ENCODE data around the gene NDUFB6.

Gene NDUFB6

GRCh38 chr9:32523910-32524309, 49.0 kb downstream of the NDUFB6 start:
- no peak for DNase-seq
- TF ChIP-seq GATA1 (IDR thresholded peaks at IDR 0.05; ENCODE audit: low read depth, low read length) (no peak), POLR2A (IDR thresholded peaks at IDR 0.05; ENCODE audit: low read length) (no peak)

- no peak for TF ChIP-seq GATA1 (IDR thresholded peaks at IDR 0.05; ENCODE audit: low read depth, low read length)
- no peak for TF ChIP-seq POLR2A (IDR thresholded peaks at IDR 0.05; ENCODE audit: low read length)
- DNase-seq: no peak
Observed at GRCh38 chr9:32518276-32518675, 54.7 kb downstream of the NDUFB6 start.

- TF ChIP-seq GATA1 (IDR thresholded peaks at IDR 0.05; ENCODE audit: low read depth, low read length) (no peak), POLR2A (IDR thresholded peaks at IDR 0.05; ENCODE audit: low read length) (no peak)
- DNase-seq: no peak
Observed at GRCh38 chr9:32516241-32516640, 56.7 kb downstream of the NDUFB6 start.

DNA sequence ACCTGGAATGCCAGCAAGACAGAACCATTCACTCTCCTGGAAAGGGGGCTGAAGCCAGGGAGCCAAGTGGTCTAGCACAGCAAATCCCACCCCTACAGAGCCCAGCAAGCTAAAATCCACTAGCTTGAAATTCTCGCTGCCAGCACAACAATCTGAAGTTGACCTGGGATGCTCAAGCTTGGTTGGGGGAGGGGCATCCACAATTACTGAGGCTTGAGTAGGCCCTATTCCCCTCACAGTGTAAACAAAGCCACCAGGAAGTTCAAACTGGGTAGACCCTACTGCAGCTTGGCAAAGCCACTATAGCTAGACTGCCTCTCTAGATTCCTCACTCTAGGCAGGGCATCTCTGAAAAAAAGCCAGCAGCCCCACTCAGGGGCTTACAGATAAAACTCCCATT, 64.2 kb downstream of the NDUFB6 start:
- DNase-seq: no peak
- no peak for TF ChIP-seq POLR2A (IDR thresholded peaks at IDR 0.05; ENCODE audit: low read length)
- no peak for TF ChIP-seq GATA1 (IDR thresholded peaks at IDR 0.05; ENCODE audit: low read depth, low read length)

DNA sequence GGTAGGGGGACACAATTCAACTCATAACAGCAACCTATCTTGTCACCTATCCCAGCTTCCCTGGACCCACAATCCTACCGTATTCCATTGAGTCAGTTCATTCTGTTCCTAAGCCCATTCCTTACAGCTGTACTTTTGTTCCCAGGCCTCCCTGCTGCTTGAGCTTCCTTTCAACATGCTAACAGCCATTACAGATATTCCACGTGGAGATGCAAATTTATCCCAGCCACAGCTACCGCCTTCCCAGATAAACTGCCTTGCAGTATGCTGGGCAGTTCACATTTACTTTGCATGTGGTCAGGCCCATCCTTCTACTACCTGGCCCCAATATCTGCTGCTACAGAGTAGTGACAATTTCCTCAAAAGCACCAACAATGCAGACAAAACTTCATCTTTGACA, 70.0 kb downstream of the NDUFB6 start:
- TF ChIP-seq POLR2A (IDR thresholded peaks at IDR 0.05; ENCODE audit: low read length) (no peak), GATA1 (IDR thresholded peaks at IDR 0.05; ENCODE audit: low read depth, low read length) (no peak)
- no peak for DNase-seq

Measured in erythroblast (primary cell).